Transverse colon (tissue), 4 donors: ENCODE data around the gene MRPL10. TPM values are rescaled to one million over a fixed set of nuclear protein-coding genes. Genes with fewer than 3 reads are reported as not detected.

Experiments
- DNase-seq: peaks from one replicate; pipeline ENCODE4 v3.0.0-alpha.2; 2019
- H3K27ac ChIP-seq, 4 donors: fragments of 200-600 bp; sonication (generic); 2 replicates each; pipeline ENCODE4 v1.5.1; 2016 to 2018; ENCODE audit warnings: inconsistent platforms in 4 of 4
- H3K27me3 ChIP-seq: fragments of 200-600 bp; sonication (generic); 2 replicates; pipeline ENCODE4 v1.5.1; 2017; ENCODE audit warnings: inconsistent platforms
- H3K36me3 ChIP-seq, 4 donors: fragments of 200-600 bp; sonication (generic); 2 replicates each; pipeline ENCODE4 v1.5.1; 2017 to 2019; ENCODE audit warnings: inconsistent platforms in 4 of 4
- H3K4me1 ChIP-seq, 4 donors: fragments of 200-600 bp; sonication (generic); 2 replicates each; pipeline ENCODE4 v1.5.1; 2017 to 2020; ENCODE audit warnings: inconsistent platforms in 4 of 4
- H3K4me3 ChIP-seq, 4 donors: fragments of 200-600 bp; sonication (generic); 1 replicate in 1 of 4; 2 replicates in 3 of 4; pipeline versions ENCODE4 v1.5.1 to v1.6.1; 2017 to 2019; ENCODE audit warnings: inconsistent platforms in 4 of 4
- H3K9me3 ChIP-seq, 2 donors: fragments of 200-600 bp; sonication (generic); 2 replicates each; pipeline ENCODE4 v1.5.1; 2017 to 2019; ENCODE audit warnings: inconsistent platforms in 2 of 2
- EP300 ChIP-seq: sonication (generic); formaldehyde crosslinking; IDR thresholded peaks from one replicate; pipeline ENCODE4 v1.6.1; 2017; ENCODE audit warnings: antibody characterized with exemption, low read depth
- POLR2A ChIP-seq: fragments of 450-650 bp; IDR thresholded peaks from one replicate; pipeline ENCODE4 v1.6.1; 2016; ENCODE audit warnings: antibody characterized with exemption, mild to moderate bottlenecking, moderate library complexity
- POLR2AphosphoS5 ChIP-seq, 3 donors: sonication (generic); formaldehyde crosslinking; IDR thresholded peaks; one replicate each; pipeline ENCODE4 v1.6.1; 2016; ENCODE audit warnings: antibody characterized with exemption in 3 of 3
- whole genome bisulfite sequencing, 2 donors: methylation state at CpG; one replicate each; pipeline ENCODE4 v1.1.5; 2018; ENCODE audit warnings: low coverage in 1 of 2; 5-methylcytosine and 5-hydroxymethylcytosine counted together
- in situ Hi-C, 4 donors: fragments of 200-750 bp; cut with MboI; loops; one replicate each; pipeline versions ENCODE4 v1.15.0 to v1.15.1; 2017; ENCODE audit warnings: low sequenced_read_pairs in 3 of 4, low pct_ligation_motif_present in 1 of 4, low pct_unique_long_range_greater_than_20kb in 1 of 4
- intact Hi-C: fragments of 100-400 bp; cut with DNase I; formaldehyde crosslinking; loops from one replicate; pipeline ENCODE4 v1.15.1; 2023; ENCODE audit warnings: low total_unique reads
- total RNA-seq, 4 donors: library from RNA; depleted of rRNA; stranded (reverse); fragments of >200 nt; gene quantifications; one replicate each; pipeline ENCODE4 v1.1.0, GENCODE V29; 2016
- TF ChIP-seq, protein P1 (sequence below), 5 experiments: fragments of 200-600 bp in 3 of 5; fragments of 450-650 bp in 2 of 5; sonication (generic) in 3 of 5; IDR thresholded peaks; 1 replicate in 2 of 5; 2 replicates in 3 of 5; pipeline ENCODE4 v1.5.1; 2016 to 2017; ENCODE audit warnings: antibody characterized with exemption in 5 of 5, inconsistent platforms in 3 of 5, mild to moderate bottlenecking in 2 of 5, moderate library complexity in 1 of 5

Gene MRPL10
- total RNA-seq, 4 donors from 2014 or later, result 12.9 to 41.8 (median 32.0) TPM

DNA sequence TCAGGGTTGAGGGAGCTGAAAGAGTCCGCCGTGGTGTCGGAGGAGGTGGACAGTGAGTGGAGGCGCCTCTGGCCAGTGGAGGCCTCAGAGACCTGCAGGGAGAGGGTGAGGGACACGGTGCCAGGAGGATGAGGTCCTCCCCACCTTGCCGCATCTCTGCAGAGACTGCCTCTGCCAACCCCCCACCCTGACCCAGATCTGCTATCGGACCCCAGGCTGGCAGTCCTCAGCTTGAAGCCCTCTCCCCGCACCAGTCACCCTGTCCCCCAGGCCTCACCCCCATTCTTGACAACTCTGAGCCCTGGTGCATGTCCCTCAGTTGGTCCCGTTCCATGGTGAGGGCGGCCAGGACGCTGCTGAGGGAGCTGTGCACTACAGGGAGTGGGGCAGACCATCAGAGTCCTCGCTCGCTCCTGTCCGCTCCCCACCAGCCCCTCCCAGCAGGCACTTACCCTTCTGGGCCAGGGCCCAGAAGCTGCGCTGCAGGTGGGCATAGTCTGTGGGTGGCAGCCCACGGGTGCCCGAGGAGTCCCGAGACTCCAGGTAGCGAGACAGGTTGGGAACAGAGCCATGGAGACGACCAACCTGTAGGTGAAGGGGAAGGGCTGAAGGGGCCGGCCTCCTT lies 15.1 kb downstream of the MRPL10 start:
- Histone ChIP-seq H3K27ac (no peak overlapping the region), H3K9me3 (no peaks in the 10 kb centered on the region), H3K4me3 (no peak overlapping the region), H3K36me3 (peaks cover 0 to 39% (median 16%) of the 10 kb centered on the region in 4 donors), H3K4me1 (peaks cover 0 to 37% (median 27%) of the 10 kb centered on the region in 4 donors), H3K27me3 (no peaks in the 10 kb centered on the region)
- intact Hi-C loops, result no loop called here
- in situ Hi-C loops, result no loop called here
- 96% methylated on average over 21 of the region's 21 CpGs; no CpG with 5 or more reads in 1 of the 2 donors for WGBS, 2 donors
- TF ChIP-seq POLR2AphosphoS5 (IDR thresholded peaks at IDR 0.05), result no peak
- TF ChIP-seq, protein P1, sequence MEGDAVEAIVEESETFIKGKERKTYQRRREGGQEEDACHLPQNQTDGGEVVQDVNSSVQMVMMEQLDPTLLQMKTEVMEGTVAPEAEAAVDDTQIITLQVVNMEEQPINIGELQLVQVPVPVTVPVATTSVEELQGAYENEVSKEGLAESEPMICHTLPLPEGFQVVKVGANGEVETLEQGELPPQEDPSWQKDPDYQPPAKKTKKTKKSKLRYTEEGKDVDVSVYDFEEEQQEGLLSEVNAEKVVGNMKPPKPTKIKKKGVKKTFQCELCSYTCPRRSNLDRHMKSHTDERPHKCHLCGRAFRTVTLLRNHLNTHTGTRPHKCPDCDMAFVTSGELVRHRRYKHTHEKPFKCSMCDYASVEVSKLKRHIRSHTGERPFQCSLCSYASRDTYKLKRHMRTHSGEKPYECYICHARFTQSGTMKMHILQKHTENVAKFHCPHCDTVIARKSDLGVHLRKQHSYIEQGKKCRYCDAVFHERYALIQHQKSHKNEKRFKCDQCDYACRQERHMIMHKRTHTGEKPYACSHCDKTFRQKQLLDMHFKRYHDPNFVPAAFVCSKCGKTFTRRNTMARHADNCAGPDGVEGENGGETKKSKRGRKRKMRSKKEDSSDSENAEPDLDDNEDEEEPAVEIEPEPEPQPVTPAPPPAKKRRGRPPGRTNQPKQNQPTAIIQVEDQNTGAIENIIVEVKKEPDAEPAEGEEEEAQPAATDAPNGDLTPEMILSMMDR (IDR thresholded peaks at IDR 0.05), result no peak
- TF ChIP-seq EP300, result no peak
- TF ChIP-seq POLR2A, result no peak
- no peak for DNase-seq

DNA sequence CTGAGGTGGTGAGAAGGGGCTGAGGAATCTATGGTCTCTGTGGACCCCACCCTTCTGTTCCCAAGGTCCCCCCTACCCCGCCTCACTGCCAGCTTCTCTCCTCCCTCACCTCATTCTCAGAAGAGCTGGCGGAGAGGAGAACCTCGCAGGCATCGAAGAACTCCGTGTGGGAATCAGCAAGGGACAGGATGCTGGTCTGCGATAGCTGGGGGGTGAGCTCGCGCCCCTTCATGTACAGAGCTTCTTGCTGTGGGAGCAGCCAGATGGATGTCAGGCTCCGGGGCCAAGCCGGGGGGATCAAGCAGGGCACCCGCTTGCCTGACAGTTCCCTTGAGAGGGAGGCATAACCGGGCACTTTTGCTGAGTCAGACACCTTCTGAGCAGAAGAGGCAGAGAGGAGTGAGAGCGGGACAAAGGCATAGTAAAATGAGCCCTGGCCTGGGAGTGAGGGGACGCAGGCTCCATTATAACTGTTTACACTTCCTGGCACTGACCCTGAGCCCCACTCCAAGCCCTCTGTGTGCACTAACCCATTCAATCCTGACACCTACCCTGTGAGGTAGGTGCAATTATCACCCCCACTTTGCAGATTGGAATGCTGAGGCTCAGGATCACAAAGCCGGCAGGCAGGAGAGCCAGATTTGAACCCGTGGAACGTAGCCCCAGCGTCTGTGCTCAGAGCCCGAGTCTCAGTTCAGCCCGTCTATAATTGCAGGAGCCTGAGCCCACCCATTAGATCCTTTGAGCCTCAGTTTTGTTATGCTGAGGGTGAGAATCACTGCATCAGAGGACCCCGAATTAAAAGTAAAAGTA lies 16.0 kb downstream of the MRPL10 start:
- WGBS, 2 donors, result 94% methylated on average over 21 of the region's 21 CpGs; no CpG with 5 or more reads in 1 of the 2 donors
- no peaks in the 10 kb centered on the region for H3K27me3 ChIP-seq
- H3K4me1 ChIP-seq, result peaks cover 0 to 37% (median 25%) of the 10 kb centered on the region in 4 donors
- H3K9me3 ChIP-seq, result no peaks in the 10 kb centered on the region
- intact Hi-C loops (no loop called here), in situ Hi-C loops (no loop called here)
- no peak for DNase-seq
- peaks cover 0 to 39% (median 16%) of the 10 kb centered on the region in 4 donors for H3K36me3 ChIP-seq
- no peak overlapping the region for H3K4me3 ChIP-seq
- H3K27ac ChIP-seq, result no peak overlapping the region
- TF ChIP-seq, protein P1 (IDR thresholded peaks at IDR 0.05), result no peak
- no peak for TF ChIP-seq EP300
- TF ChIP-seq POLR2AphosphoS5 (IDR thresholded peaks at IDR 0.05), result no peak
- no peak for TF ChIP-seq POLR2A

DNA sequence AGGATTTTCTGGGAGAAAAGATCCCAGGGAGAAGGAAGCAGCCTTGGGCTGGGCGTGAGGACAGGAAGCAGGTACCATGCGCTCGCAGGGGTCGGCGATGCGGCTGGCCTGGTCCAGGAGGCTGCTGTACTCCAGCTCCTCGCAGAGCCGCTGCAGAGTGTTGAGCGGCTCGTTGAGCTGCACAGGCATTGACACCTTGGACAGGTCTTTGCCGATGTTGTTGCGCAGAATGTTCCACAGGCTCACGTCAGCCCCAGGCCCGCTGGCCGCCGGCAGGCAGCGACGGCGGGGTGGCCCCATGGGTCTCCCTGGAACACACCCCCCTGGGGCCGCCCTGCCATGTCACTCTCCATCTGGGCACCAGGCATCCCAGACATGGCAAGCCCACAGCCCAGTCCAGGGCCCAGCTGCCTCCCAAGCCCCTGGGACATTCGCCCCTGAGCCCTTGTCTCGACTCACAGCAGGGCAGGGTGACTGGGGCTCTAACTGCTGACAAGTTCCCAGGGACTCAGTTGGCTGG lies 17.8 kb downstream of the MRPL10 start:
- Histone ChIP-seq H3K36me3 (peaks cover 0 to 46% (median 19%) of the 10 kb centered on the region in 4 donors), H3K4me1 (peaks cover 0 to 34% (median 24%) of the 10 kb centered on the region in 4 donors), H3K27me3 (no peaks in the 10 kb centered on the region), H3K27ac (no peak overlapping the region), H3K4me3 (no peak overlapping the region), H3K9me3 (no peaks in the 10 kb centered on the region)
- in situ Hi-C loops, result no loop called here
- no peak for TF ChIP-seq EP300
- TF ChIP-seq POLR2A, result no peak
- WGBS, 2 donors, result 98% methylated on average over 18 of the region's 22 CpGs; no CpG with 5 or more reads in 1 of the 2 donors
- intact Hi-C loops, result no loop called here
- no peak for DNase-seq

DNA sequence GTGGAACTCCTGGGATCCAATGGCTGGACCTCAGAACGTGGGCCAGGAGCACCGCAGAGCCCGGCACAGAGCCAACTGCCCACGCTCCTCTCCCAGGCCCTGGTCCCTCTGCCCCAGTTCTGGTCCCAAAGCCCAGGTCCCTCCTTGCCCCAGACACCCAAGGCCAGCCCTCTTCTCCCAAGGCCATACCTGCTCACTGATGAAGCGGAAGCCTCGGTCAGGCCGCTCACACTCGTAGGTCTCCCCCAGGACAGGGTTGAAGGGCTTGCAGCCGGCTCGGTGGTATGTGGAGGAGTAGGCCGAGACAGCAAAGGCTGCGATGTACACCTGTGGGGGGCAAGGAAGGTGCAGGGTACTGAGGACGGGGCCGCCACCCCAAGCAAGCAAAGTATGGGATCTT lies 18.3 kb downstream of the MRPL10 start:
- Histone ChIP-seq H3K9me3 (no peaks in the 10 kb centered on the region), H3K4me3 (no peak overlapping the region), H3K27me3 (no peaks in the 10 kb centered on the region), H3K4me1 (peaks cover 0 to 34% (median 24%) of the 10 kb centered on the region in 4 donors), H3K27ac (no peak overlapping the region), H3K36me3 (peaks cover 0 to 46% (median 19%) of the 10 kb centered on the region in 4 donors)
- in situ Hi-C loops, result no loop called here
- 95% methylated on average over 14 of the region's 14 CpGs; no CpG with 5 or more reads in 1 of the 2 donors for WGBS, 2 donors
- DNase-seq, result no peak
- TF ChIP-seq, protein P1 (IDR thresholded peaks at IDR 0.05), result no peak
- TF ChIP-seq POLR2A, result no peak
- intact Hi-C loops, result no loop called here
